ENCODE results near the gene THSD4.

- TF ChIP-seq CTCF (IDR thresholded peaks at IDR 0.05; ENCODE audit: insufficient read depth, low read depth, low read length), result no peak
- TF ChIP-seq EZH2 (IDR thresholded peaks at IDR 0.05; ENCODE audit: insufficient read depth, low read length), result no peak
Measured at GRCh38 chr15:71691081-71691457, 575.8 kb downstream of the THSD4 start.
